Parathyroid adenoma (tissue), 2 donors: Measurements from ENCODE around the gene ZIC4.

Experiments
- H2AFZ ChIP-seq: fragments of 300-600 bp; sonication (generic); one replicate; pipeline ENCODE4 v1.7.0; 2017; ENCODE audit warnings: antibody characterized with exemption, mild to moderate bottlenecking
- H3K27ac ChIP-seq: fragments of 300-600 bp; sonication (generic); one replicate; pipeline ENCODE4 v1.7.0; 2017
- H3K27me3 ChIP-seq: fragments of 300-600 bp; sonication (generic); one replicate; pipeline ENCODE4 v1.7.0; 2017; ENCODE audit warnings: low read length; ENCODE audit not compliant: control insufficient read depth, insufficient read depth
- H3K36me3 ChIP-seq: fragments of 300-600 bp; sonication (generic); one replicate; pipeline ENCODE4 v1.7.0; 2017; ENCODE audit warnings: low read length; ENCODE audit not compliant: control insufficient read depth, insufficient read depth
- H3K4me1 ChIP-seq: fragments of 300-600 bp; sonication (generic); one replicate; pipeline ENCODE4 v1.7.0; 2017; ENCODE audit warnings: control low read depth
- H3K4me2 ChIP-seq: fragments of 300-600 bp; sonication (generic); one replicate; pipeline ENCODE4 v1.7.0; 2017; ENCODE audit warnings: low read length
- H3K4me3 ChIP-seq: fragments of 300-600 bp; sonication (generic); one replicate; pipeline ENCODE4 v1.7.0; 2017; ENCODE audit warnings: low read depth, low read length
- H3K79me2 ChIP-seq: fragments of 300-600 bp; sonication (generic); one replicate; pipeline ENCODE4 v1.7.0; 2017; ENCODE audit warnings: control low read depth
- H3K9ac ChIP-seq: fragments of 300-600 bp; sonication (generic); one replicate; pipeline ENCODE4 v1.7.0; 2017; ENCODE audit warnings: mild to moderate bottlenecking
- H3K9me3 ChIP-seq: fragments of 300-600 bp; sonication (generic); one replicate; pipeline ENCODE4 v1.7.0; 2017; ENCODE audit warnings: low read length; ENCODE audit not compliant: control insufficient read depth
- CTCF ChIP-seq: fragments of 300-600 bp; sonication (generic); IDR thresholded peaks from one replicate; pipeline ENCODE4 v1.7.0; 2017; ENCODE audit warnings: antibody characterized with exemption, mild to moderate bottlenecking
- donor health status: primary hyperparathyroidism.

ZIC4 gene

GRCh38 chr3:147409143-147410115 lies 3.1 kb upstream of the ZIC4 start, which contains the start of gene ZIC1:
ZIC1 (plus strand) TSS chr3:147409365; CDS start chr3:147410113, 748 bp downstream.
- no peak within 1 kb of the TSS for H2AFZ ChIP-seq
- H3K4me3 ChIP-seq: no peak within 1 kb of the TSS
- H3K27me3 ChIP-seq: peaks cover 23% of the 10 kb centered on the region
- no peaks in the 10 kb centered on the region for H3K9me3 ChIP-seq
- no peak for TF ChIP-seq CTCF
- no peak within 1 kb of the TSS for H3K9ac ChIP-seq
- no peak within 1 kb of the TSS for H3K4me2 ChIP-seq
- no peaks in the 10 kb centered on the region for H3K4me1 ChIP-seq
- H3K27ac ChIP-seq: no peak within 1 kb of the TSS
- no peaks in the 10 kb centered on the region for H3K36me3 ChIP-seq
- no peaks in the 10 kb centered on the region for H3K79me2 ChIP-seq

GRCh38 chr3:147408188-147409100 lies 2.1 kb upstream of the ZIC4 start:
- Histone ChIP-seq H3K4me1 (no peaks in the 10 kb centered on the region), H2AFZ (no peak overlapping the region), H3K36me3 (no peaks in the 10 kb centered on the region), H3K4me3 (no peak overlapping the region), H3K9me3 (no peaks in the 10 kb centered on the region), H3K27me3 (peaks cover 23% of the 10 kb centered on the region), H3K4me2 (no peak overlapping the region), H3K9ac (no peak overlapping the region), H3K27ac (no peak overlapping the region), H3K79me2 (no peaks in the 10 kb centered on the region)
- TF ChIP-seq CTCF: no peak

GRCh38 chr3:147407498-147408187 lies 1.3 kb upstream of the ZIC4 start:
- no peak for TF ChIP-seq CTCF
- Histone ChIP-seq H3K4me3 (no peak overlapping the region), H3K4me1 (no peaks in the 10 kb centered on the region), H3K9ac (no peak overlapping the region), H3K4me2 (no peak overlapping the region), H3K79me2 (no peaks in the 10 kb centered on the region), H3K36me3 (no peaks in the 10 kb centered on the region), H3K9me3 (no peaks in the 10 kb centered on the region), H3K27ac (no peak overlapping the region), H2AFZ (no peak overlapping the region), H3K27me3 (peaks cover 23% of the 10 kb centered on the region)

- no peaks in the 10 kb centered on the region for H3K36me3 ChIP-seq
Measured at GRCh38 chr3:147407114-147407497, 763 bp upstream of the ZIC4 start.

More at GRCh38 chr3:147407114-147407497, 763 bp upstream of the ZIC4 start:
- Histone ChIP-seq H3K9ac (no peak overlapping the region), H3K4me3 (no peak overlapping the region), H3K79me2 (no peaks in the 10 kb centered on the region), H3K27ac (no peak overlapping the region), H3K27me3 (peaks cover 23% of the 10 kb centered on the region), H3K4me1 (no peaks in the 10 kb centered on the region), H3K9me3 (no peaks in the 10 kb centered on the region), H2AFZ (no peak overlapping the region), H3K4me2 (no peak overlapping the region)
- no peak for TF ChIP-seq CTCF
